DMS 273 (cell line): ENCODE results near the gene LY6G6D.

Experiments
- DNase-seq: peaks from one replicate; lab custom pipeline; 2025; ENCODE audit not compliant: unreplicated experiment; lab: John Stamatoyannopoulos, UW

LY6G6D gene

DNA sequence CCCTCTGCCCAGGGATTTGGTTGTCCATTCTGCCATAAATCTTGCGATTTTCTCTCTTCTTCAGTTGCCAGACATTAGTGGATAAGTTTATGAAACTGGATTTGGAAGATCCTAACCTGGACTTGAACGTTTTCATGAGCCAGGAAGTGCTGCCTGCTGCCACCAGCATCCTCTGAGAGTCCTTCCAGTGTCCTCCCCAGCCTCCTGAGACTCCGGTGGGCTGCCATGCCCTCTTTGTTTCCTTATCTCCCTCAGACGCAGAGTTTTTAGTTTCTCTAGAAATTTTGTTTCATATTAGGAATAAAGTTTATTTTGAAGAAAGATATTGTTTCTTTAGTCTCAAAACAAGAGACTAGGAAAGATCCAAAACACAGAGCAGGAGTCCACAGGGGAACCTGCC, 47.2 kb downstream of the LY6G6D start, which contains the start of gene SAPCD1:
Gene SAPCD1 (plus strand): TSS at position 301 of the 400 bp plus-strand sequence. CDS start 399 bp downstream, outside the sequence.
- no peak for DNase-seq

DNA sequence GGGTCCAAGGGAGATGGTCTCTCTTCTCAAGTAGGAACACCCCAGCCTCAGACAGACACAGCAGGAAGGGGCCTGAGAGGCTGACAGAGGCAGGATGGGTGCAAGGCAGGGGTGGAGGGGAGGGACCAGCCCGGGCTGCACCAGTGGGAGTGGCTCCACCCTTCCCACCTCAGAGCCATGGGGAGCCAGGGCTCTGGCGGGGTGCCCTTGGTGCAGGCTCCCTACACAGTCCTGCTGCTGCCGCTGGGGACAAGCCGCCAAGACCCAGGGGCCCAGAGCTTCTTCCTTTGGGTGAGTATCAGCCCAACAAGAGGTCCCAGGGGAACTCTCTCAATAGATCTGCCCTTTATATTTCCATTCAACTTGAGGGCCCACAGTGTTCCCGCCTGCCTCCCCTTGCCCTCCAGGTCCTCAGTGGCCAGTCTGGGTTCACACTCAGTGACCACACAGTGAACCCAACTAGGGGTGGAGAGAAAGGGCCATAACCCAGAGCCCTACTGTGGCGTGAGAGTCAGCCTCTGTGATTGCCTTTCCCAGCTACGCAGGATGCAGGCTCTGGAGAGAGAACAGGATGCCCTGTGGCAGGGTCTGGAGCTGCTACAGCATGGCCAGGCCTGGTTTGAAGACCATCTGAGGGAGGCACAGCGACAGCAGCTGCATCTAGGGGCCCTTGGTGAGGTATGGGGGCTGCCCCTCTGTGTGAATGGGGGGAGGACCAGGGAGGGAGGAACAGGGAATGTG, 47.9 kb downstream of the LY6G6D start:
- DNase-seq, result no peak

DNA sequence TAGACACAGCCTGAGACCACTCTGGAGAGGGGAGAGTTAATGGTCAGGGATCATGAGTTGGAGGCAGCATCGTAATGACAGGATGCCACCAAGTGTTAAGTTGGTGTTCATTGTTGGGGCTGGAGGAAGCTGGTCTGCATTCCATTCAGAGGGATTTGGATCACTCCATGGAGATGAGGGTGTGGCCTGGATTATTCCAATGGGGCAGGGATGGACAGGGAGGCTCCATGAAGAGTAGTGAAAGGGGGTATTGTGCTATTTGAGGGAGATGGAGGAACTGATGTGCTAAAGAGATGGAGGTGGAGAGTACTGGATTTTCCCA, 48.4 kb downstream of the LY6G6D start:
- peak; percentile 38 for DNase-seq

DNA sequence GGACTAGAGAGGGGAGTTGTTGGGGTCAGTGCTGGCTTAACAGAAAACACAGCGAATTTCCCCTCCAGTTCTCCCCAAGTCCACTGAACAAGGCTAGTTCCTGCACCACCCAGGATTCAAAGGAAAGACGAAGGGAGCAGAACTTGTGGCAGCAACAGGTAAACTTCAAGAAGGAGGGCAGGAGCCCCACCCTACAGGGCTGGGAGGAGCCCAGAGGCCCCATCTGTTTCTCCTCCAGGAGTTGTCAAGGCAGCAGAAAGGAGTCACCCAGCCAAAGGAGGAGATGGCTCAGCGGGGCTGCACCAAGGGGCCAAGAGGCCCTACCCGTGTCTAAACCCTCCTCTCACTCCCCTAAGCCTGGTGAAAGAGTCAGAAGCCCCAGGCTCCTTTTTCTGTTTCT, 49.0 kb downstream of the LY6G6D start:
- no peak for DNase-seq

DNA sequence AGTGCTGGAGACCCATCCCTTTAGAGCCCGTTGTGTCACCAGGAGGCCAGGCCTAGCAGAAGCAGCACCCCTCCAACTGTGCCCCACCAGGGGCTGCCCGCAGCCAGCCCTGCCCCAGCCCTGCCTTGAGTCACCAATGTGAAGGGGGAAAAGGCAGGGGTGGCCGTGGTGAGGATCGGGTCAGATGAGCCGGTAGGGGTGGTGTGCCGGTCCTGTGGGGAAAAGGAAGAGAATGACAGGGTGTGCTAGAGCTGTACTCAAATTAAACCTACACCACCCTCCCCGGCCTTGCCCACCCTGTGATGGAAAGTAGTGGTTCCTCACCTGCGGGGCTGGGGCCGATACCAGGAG, 50.4 kb downstream of the LY6G6D start:
- no peak for DNase-seq

DNA sequence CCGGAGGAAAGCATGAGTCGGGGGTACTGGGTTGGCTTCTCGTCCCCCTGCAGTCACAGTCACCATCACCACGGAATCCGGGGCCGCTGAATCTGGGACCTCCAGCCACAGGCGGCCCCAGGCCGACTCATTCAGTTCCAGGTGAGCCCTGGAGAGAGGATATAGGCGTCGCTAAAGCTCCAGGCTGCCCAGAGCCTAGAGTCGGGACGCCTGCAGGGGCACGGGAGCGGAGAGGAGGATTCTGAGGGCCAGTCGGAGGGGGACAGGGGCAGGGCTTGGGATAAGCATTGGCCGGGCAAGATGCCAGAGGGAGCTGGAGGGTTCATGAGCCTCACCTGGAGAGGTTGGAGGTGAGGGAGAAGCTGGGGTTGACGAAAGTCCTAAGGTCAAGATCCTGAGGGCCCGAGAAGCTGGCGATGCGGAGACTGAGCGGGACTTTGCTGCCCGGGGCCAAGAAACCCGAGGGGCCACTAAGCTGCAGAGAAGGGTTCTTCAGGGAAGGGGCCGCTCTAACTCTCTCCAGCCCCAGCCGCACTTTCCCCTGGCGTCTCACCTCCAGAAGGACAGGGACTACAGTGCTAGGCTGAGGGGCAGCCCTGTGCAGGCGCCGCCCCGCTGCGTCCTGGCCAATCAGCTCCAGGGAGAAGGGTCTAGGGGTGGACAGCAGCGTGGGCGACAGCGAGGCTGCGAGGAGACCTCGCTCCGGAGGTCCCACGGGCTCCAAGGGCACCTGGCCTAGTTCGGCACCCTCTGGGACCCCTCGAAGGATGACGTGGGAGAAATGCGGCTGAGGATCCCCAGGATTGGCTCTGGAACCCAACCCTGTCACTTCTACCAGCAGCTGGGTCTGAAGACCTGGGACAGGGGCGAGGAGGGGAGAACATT, 51.0 kb downstream of the LY6G6D start:
- no peak for DNase-seq

DNA sequence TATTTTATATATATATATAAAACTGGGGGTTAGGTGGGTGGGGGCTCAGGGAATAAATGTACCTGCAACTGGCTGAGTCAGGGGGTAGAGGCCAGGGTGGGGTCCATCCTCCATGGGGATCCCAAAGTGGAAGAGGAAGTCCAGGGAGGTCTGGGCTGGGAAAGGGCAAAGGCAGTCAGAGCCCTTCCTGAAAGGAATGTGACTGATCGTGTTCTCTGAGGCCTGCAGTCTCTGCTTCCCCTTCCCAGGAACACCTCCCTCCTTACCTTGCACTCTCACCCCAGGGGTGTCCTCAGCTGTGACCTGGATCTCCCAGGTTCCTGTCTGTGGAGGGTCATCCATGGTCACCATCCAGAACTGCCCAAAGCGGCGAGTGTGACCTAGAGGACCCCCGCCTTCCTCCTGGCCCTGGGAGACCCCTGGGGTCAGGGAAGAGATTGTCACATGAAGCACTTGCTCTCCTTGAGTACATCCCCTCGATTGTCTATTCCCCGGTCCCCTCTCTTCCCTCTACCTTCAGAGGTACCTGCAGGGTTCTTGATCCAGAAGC, 52.0 kb downstream of the LY6G6D start:
- no peak for DNase-seq
